PC-3 (cell line): ENCODE data around the gene NEURL1B.

Experiments
- EZH2 ChIP-seq: fragments of 300-600 bp; sonication (generic); IDR thresholded peaks from one replicate; pipeline ENCODE4 v1.6.1; 2017; ENCODE audit warnings: antibody characterized with exemption, mild to moderate bottlenecking, low read length; ENCODE audit not compliant: unreplicated experiment
- TF ChIP-seq, protein P1 (sequence below): fragments of 300-600 bp; sonication (generic); conservative IDR thresholded peaks from 2 replicates; pipeline ENCODE4 v1.5.1; 2017; ENCODE audit warnings: antibody characterized with exemption, low read depth, mild to moderate bottlenecking, low read length

DNA sequence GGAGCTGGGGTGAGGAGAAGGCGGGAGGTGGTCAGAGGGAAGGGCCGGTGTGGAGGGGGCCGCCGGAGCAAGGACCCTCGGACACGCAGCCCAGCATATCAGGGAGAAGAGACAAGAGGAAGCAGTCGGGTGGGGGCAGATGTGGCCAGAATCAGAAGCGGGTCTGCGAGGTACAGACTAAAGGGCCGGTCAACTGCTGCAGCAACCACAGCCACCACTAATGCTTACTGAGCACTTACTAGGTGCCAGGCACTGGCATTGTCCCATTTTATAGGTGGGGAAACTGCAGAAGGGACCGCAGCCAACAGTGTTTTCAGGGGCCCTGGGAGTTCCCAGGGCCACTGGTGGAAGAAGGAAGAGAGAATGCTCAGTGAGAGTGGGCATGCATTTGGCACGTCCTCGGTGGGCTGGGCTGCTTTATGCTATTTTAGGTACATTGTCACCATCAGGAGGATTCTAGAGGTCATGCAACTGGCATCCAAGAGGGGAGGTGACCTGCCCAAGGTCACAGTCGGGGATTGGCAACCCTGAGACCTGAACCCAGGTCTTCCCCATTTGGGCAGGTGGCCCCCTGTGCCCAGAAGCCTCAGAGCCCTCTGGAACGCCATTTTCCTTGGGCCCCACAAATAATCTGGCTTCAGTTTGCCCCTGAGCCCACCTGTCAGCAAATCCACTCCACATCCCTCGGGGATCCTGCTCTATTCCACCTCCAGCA, 76.6 kb downstream of the NEURL1B start:
- no peak for TF ChIP-seq EZH2
- TF ChIP-seq, protein P1, sequence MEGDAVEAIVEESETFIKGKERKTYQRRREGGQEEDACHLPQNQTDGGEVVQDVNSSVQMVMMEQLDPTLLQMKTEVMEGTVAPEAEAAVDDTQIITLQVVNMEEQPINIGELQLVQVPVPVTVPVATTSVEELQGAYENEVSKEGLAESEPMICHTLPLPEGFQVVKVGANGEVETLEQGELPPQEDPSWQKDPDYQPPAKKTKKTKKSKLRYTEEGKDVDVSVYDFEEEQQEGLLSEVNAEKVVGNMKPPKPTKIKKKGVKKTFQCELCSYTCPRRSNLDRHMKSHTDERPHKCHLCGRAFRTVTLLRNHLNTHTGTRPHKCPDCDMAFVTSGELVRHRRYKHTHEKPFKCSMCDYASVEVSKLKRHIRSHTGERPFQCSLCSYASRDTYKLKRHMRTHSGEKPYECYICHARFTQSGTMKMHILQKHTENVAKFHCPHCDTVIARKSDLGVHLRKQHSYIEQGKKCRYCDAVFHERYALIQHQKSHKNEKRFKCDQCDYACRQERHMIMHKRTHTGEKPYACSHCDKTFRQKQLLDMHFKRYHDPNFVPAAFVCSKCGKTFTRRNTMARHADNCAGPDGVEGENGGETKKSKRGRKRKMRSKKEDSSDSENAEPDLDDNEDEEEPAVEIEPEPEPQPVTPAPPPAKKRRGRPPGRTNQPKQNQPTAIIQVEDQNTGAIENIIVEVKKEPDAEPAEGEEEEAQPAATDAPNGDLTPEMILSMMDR, result no peak
